DMS114 treated with DMSO at 0.1 percent for 48 hours (cell line): ENCODE measurements around the gene CLEC2D.
"Not testable (repeated sequence)": the region's sequence is repeated elsewhere in the genome, so short reads cannot be mapped to it uniquely, and the experiment has no call there.

Experiments used
- DNase-seq: peaks from one replicate; lab custom pipeline; 2025; ENCODE audit not compliant: unreplicated experiment; lab: John Stamatoyannopoulos, UW

CLEC2D gene

DNA sequence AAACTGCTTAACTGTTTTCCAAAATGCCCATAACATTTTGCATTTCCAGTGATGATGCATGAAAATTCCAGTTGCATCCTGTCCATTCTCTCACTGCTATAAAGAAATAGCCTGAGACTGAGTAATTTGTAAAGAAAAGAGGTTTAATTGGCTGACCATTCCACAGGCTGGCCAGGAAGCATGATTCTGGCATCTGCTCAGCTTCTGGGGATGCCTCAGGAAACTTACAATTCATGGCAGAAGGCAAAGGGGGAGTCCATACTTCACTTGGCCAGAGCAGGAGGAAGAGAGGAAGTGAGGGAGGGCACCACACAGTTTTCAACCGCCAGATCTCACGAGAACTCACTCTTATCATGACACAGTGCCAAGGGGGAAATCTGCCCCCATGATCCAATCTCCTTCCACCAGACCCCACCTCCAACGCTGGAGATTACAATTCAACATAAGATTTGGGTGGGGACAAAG, 18.2 kb upstream of the CLEC2D start:
- DNase-seq: no peak

GRCh38 chr12:9660046-9660445, 9.5 kb upstream of the CLEC2D start:
- no peak for DNase-seq

- no peak for DNase-seq
These were observed 7.8 kb upstream of the CLEC2D start for GRCh38 chr12:9661720-9662119.

DNA sequence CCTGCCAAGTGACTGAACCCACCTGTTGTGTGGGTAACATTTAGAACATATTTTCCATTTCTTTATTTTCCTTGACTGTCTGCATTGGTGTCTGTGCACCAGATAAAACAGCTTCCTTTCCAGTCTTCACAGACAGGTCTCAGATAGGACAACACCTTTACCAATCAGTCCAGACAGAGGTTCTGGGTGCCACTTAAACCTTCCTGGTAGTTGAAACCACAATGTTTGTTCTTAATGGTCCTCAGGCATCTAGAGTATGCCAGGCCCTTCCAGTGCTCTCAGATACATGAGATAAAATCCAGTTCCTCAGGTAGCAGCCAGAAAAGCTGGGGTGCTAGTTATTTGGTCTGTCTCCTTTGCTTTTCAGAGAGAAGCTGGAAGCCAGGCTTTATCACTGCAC, 7.0 kb upstream of the CLEC2D start:
- no peak for DNase-seq

DNA sequence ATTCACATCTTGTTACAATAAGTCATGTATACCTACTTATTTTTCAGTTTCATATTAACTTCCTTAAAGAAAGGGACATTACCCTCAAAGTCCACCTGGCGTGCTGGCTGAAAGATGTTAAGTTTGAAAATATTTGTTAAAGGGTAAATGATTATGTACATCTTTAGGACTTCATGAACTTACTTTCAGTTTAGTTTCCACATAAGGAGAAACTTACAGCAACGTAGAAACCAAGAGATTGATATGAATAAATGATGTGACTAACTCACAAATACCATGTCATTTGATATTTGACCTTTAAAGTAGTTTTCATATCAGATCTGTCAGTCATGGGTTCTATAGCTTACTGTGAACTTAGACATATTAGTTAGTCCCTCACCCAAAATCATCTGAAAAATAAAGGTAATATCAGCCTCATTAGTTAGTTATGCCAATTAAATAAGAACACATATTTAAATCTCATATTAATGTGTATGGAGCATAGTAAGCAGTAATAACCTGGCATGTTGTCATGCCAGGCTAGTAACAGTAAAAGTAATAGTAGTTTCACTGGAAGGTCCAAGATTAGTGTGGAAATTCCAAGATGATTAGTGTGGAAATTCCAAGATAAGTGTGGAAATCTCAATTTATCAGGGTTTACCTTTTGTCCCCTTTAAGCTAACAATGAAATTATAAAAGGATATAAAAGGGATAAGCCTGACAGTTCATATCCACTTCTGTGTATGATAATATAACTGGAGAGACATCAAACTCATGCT, 1.9 kb upstream of the CLEC2D start:
- no peak for DNase-seq

DNA sequence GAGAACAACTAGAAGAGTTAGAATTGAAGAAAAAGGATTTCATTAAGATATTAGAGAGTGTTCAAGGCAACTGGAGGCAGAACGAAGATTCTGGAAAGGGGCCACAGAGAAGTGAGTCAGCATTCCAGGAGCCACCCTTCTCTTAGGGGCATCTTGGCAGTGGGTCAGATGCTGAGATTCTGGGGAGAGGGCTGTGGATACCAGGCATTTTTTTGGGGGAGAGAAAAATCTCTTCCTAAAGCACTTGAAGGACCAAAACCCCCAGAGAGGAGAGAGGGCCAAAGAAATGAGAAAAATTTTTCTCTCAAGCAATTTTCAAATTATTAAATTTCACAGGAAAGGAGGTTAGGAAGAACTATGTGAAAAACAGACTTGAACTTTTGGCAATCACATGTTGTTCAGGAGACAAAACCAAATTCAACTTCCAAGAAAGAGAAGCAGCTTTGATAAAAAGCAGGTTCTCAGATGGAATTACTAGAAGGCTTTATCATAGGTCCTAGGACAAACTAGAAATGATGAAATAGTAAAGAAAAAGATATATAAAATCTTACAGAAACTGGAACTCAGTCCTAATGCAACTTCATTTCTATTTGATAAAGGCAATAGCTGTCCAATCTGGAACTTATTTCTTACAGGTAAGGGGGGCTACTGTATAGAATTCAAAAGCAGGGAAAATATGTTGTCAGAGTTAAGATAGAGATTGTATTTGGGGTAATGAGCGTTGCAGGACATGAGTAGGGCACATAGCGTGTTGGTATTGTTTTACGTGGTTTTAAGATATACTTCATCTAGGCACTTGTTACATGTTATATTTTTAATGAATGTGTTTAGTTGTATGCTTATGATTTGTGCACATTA, 1.1 kb upstream of the CLEC2D start:
- no peak for DNase-seq

GRCh38 chr12:9669019-9669326, 540 bp upstream of the CLEC2D start:
- no peak for DNase-seq

GRCh38 chr12:9672340-9672739, 2.8 kb downstream of the CLEC2D start:
- DNase-seq: not testable (repeated sequence)

DNA sequence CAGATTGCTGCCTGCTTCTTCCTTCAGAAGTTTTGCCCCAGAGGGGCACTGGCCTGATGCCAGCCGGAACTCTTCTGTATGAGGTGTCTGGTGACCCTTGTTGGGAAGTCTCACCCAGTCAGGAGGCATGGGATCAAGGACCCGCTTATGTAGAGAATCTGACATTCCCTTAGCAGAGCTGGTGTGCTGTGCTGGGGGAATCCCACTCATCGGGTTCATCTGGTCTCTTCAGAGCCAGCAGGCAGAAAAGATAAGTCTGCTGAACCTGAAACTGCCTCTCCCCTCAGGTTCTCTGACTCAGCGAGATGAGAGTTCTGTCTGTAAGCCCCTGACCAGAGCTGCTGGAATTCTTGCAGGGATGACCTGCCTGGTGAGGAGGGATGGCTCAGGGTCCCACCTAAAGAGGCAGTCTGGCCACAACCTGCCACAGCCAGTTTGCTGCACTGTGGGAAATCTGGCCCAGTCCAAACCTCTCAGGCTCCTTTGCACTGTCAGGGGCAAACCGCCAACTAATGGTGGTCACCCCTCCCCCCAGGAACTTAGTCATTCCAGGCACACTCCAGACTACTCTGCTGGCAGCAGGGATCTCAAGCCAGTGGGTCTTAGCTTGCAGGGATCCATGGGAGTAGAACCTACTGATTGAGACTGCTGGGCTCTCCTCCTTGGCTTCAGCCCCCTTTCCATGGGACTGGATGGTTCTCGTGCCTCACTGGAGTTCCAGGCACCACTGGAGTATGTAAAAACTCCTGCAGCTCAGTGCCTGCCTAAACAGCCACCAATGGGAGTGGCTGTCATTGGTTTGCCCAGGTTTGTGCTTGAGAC, 4.1 kb downstream of the CLEC2D start:
- DNase-seq: no peak

DNA sequence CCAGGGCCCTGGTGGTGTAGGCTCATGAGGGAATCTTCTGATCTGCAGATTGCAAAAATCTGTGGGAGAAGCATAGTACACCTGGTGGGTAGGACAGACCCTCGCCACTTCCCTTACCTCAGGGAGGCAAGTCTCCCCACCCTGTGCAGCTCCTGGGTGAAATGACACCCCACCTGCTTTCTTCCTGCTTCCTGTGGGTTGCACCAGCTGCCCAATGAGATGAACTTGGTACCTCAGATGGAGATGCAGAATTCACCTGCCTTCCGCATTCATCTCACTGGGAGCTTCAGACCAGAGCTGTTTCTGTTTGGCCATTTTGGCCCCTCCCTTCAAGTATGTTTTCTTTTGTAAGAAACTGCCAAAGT, 4.7 kb downstream of the CLEC2D start:
- DNase-seq: no peak

GRCh38 chr12:9682508-9682907, 13.0 kb downstream of the CLEC2D start:
- not testable (repeated sequence) for DNase-seq

DNA sequence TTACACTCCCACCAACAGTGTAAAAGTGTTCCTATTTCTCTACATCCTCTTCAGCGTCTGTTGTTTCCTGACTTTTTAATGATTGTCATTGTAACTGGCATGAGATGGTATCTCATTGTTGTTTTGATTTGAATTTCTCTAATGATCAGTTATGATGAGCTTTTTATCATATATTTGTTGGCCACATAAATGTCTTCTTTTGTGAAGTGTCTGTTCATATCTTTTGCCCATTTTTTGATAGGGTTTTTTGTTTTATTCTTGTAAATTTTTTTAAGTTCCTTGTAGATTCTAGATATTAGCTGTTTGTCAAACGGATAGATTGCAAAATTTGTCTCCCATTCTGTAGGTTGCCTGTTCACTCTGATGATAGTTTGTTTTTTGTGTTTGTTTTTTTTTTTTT, 13.4 kb downstream of the CLEC2D start:
- DNase-seq: not testable (repeated sequence)

DNA sequence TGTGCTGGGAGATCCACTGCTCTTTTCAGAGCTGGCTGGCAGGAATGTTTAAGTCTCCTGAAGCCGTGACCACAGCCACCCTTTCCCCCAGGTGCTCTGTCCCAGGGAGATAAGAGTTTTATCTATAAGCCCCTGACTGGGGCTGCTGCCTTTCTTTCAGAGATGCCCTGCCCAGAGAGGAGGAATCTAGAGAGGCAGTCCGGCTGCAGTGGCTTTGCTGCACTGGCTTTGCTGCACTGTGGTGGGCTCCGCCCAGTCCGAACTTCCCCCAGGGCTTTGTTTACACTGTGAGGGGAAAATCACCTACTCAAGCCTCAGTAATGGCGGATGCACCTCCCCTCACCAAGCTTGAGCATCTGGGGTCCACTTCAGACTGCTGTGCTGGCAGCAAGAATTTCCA, 15.9 kb downstream of the CLEC2D start:
- not testable (repeated sequence) for DNase-seq

- no peak for DNase-seq
These were observed 16.4 kb downstream of the CLEC2D start for GRCh38 chr12:9685915-9686314.

DNA sequence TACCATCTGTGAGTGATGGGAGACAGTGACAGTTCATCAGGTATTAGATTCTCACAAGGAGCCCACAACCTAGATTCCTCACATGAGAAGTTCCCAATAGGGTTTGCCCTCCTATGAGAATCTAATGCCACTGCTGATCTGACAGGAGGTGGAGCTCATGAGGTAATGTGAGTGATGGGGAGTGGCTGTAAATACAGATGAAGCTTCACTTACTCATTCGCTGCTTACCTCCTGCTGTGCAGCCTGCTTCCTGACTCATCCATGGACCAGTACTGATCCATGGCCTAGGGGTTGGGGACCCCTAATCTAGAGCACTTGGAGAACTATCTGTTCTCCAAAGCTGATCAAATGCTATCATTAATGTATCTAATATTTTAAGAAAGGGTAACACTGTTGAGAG, 17.7 kb downstream of the CLEC2D start:
- no peak for DNase-seq

DNA sequence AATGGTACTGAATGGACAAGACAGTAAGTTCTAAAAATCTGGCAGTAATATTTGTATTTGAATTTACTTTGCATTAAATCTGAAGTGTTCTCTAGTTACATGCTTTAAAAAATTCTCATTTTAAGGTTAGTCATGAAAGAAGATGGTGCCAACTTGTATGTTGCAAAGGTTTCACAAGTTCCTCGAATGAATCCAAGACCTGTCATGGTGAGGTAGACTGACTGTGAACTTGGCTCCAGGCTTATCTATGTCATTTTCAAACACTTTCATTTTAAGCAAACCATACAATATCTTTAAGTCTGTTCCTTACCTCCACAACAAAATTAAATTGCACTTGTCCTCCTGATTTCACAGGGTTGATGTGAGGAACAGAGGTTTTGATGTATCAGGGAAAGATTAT, 23.4 kb downstream of the CLEC2D start:
- no peak for DNase-seq

GRCh38 chr12:9694241-9694640, 24.7 kb downstream of the CLEC2D start:
- no peak for DNase-seq

DNA sequence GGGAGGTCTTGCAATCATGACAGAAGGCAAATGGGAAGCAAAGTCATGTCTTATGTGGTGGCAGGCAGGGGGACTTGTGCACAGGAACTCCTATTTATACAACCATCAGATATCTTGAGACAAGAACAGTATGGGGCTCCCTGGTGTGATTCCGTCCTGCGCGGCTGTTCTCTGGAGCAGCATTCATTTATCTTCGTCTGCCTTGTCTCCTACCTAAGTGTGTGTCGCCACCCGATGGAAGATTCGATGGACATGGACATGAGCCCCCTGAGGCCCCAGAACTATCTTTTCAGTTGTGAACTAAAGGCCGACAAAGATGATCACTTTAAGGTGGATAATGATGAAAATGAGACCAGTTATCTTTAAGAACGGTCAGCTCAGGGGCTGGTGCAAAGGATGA, 25.6 kb downstream of the CLEC2D start:
- not testable (repeated sequence) for DNase-seq

GRCh38 chr12:9695661-9696060, 26.1 kb downstream of the CLEC2D start:
- not testable (repeated sequence) for DNase-seq

- no peak for DNase-seq
These were observed 28.1 kb downstream of the CLEC2D start for GRCh38 chr12:9697619-9698018.

DNA sequence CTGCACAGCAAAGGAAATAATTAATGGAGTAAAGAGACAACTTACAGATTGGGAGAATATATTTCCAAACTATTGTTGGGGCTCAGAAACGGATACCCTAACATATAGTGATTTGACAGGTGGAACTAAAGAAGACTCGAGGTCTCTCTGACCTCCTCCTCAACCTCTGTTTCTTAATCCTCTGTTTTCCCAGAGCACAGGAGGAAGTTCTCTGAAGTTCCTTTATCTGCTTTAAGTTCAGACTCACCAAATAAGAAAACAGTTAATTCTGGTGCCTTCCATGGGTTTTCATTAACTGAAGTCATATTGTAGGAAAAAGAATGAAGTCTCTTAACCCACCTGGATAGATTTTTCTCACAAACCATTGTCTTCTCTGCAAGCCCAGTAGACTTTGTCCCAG, 29.2 kb downstream of the CLEC2D start:
- no peak for DNase-seq
